Mucosa of stomach (tissue), 1 donor: ENCODE measurements around the gene CARS1.

Experiments used
- H3K27me3 ChIP-seq: one replicate; pipeline ENCODE4 v1.7.0; 2013; ENCODE audit warnings: mild to moderate bottlenecking, low read length; ENCODE audit not compliant: control insufficient read depth, insufficient read depth
- H3K36me3 ChIP-seq: one replicate; pipeline ENCODE4 v1.7.0; 2013; ENCODE audit warnings: low read length; ENCODE audit not compliant: control insufficient read depth, insufficient read depth
- H3K4me1 ChIP-seq: one replicate; pipeline ENCODE4 v1.7.0; 2013; ENCODE audit warnings: mild to moderate bottlenecking, low read length; ENCODE audit not compliant: control insufficient read depth, insufficient read depth
- H3K4me3 ChIP-seq: one replicate; pipeline ENCODE4 v1.7.0; 2013; ENCODE audit warnings: low read length
- H3K9ac ChIP-seq: one replicate; pipeline ENCODE4 v1.7.0; 2013; ENCODE audit warnings: mild to moderate bottlenecking, low read length, moderate library complexity
- H3K9me3 ChIP-seq: one replicate; pipeline ENCODE4 v1.7.0; 2013; ENCODE audit warnings: mild to moderate bottlenecking, low read length, moderate library complexity; ENCODE audit not compliant: control insufficient read depth
- donor health status: Pancreatic carcinoma.

The CARS1 gene

GRCh38 chr11:3051196-3052108 is 5.8 kb downstream of the CARS1 start:
- Histone ChIP-seq H3K4me1 (peaks cover 22% of the 10 kb centered on the region), H3K36me3 (no peaks in the 10 kb centered on the region), H3K27me3 (no peaks in the 10 kb centered on the region), H3K9ac (no peak overlapping the region), H3K9me3 (no peaks in the 10 kb centered on the region), H3K4me3 (no peak overlapping the region)

- Histone ChIP-seq H3K27me3 (no peaks in the 10 kb centered on the region), H3K36me3 (no peaks in the 10 kb centered on the region), H3K4me3 (no peak overlapping the region), H3K9me3 (no peaks in the 10 kb centered on the region), H3K4me1 (peaks cover 14% of the 10 kb centered on the region), H3K9ac (no peak overlapping the region)
Observed at GRCh38 chr11:3050386-3051195, 6.6 kb downstream of the CARS1 start.

GRCh38 chr11:3049430-3050243 is 7.6 kb downstream of the CARS1 start:
- Histone ChIP-seq H3K4me1 (peaks cover 12% of the 10 kb centered on the region), H3K9ac (no peak overlapping the region), H3K9me3 (no peaks in the 10 kb centered on the region), H3K27me3 (no peaks in the 10 kb centered on the region), H3K4me3 (no peak overlapping the region), H3K36me3 (no peaks in the 10 kb centered on the region)

- no peak overlapping the region for H3K4me3 ChIP-seq
- H3K9ac ChIP-seq: no peak overlapping the region
- H3K9me3 ChIP-seq: no peaks in the 10 kb centered on the region
- no peaks in the 10 kb centered on the region for H3K36me3 ChIP-seq
- H3K27me3 ChIP-seq: no peaks in the 10 kb centered on the region
- H3K4me1 ChIP-seq: peaks cover 12% of the 10 kb centered on the region
Observed at GRCh38 chr11:3047637-3048036, 9.6 kb downstream of the CARS1 start.

- Histone ChIP-seq H3K9ac (no peak overlapping the region), H3K4me3 (no peak overlapping the region), H3K9me3 (no peaks in the 10 kb centered on the region), H3K36me3 (peaks cover 5% of the 10 kb centered on the region), H3K27me3 (no peaks in the 10 kb centered on the region), H3K4me1 (peaks cover 12% of the 10 kb centered on the region)
Observed at GRCh38 chr11:3046641-3047040, 10.6 kb downstream of the CARS1 start.

GRCh38 chr11:3046190-3046589 is 11.0 kb downstream of the CARS1 start:
- H3K36me3 ChIP-seq: peaks cover 8% of the 10 kb centered on the region

GRCh38 chr11:3044915-3045314 is 12.3 kb downstream of the CARS1 start:
- Histone ChIP-seq H3K4me1 (peaks cover 5% of the 10 kb centered on the region), H3K9ac (no peak overlapping the region), H3K27me3 (no peaks in the 10 kb centered on the region), H3K36me3 (peaks cover 8% of the 10 kb centered on the region), H3K4me3 (no peak overlapping the region), H3K9me3 (no peaks in the 10 kb centered on the region)

More at GRCh38 chr11:3046190-3046589, 11.0 kb downstream of the CARS1 start:
- H3K9ac ChIP-seq: no peak overlapping the region
- H3K27me3 ChIP-seq: no peaks in the 10 kb centered on the region
- H3K4me1 ChIP-seq: peaks cover 12% of the 10 kb centered on the region
- no peaks in the 10 kb centered on the region for H3K9me3 ChIP-seq
- H3K4me3 ChIP-seq: no peak overlapping the region

GRCh38 chr11:3044004-3044403 is 13.2 kb downstream of the CARS1 start:
- Histone ChIP-seq H3K9ac (no peak overlapping the region), H3K4me1 (no peaks in the 10 kb centered on the region), H3K4me3 (no peak overlapping the region), H3K27me3 (no peaks in the 10 kb centered on the region), H3K9me3 (no peaks in the 10 kb centered on the region), H3K36me3 (peaks cover 8% of the 10 kb centered on the region)

GRCh38 chr11:3043315-3043871 is 13.8 kb downstream of the CARS1 start:
- Histone ChIP-seq H3K36me3 (peaks cover 8% of the 10 kb centered on the region), H3K9me3 (no peaks in the 10 kb centered on the region), H3K9ac (no peak overlapping the region)

GRCh38 chr11:3042496-3043314 is 14.5 kb downstream of the CARS1 start:
- Histone ChIP-seq H3K9me3 (no peaks in the 10 kb centered on the region), H3K4me1 (peaks cover 3% of the 10 kb centered on the region), H3K36me3 (peaks cover 8% of the 10 kb centered on the region), H3K9ac (no peak overlapping the region), H3K27me3 (no peaks in the 10 kb centered on the region), H3K4me3 (no peak overlapping the region)

More at GRCh38 chr11:3043315-3043871, 13.8 kb downstream of the CARS1 start:
- Histone ChIP-seq H3K4me3 (no peak overlapping the region), H3K4me1 (no peaks in the 10 kb centered on the region), H3K27me3 (no peaks in the 10 kb centered on the region)
